GM15510 (cell line): ENCODE data around the gene RESF1.

Experiments used
- POLR2A ChIP-seq: IDR thresholded peaks from 3 replicates; pipeline ENCODE4 v1.6.1; 2011; ENCODE audit warnings: borderline replicate concordance; ENCODE audit not compliant: insufficient read length; ENCODE audit errors: extremely low read depth

Gene RESF1, protein sequence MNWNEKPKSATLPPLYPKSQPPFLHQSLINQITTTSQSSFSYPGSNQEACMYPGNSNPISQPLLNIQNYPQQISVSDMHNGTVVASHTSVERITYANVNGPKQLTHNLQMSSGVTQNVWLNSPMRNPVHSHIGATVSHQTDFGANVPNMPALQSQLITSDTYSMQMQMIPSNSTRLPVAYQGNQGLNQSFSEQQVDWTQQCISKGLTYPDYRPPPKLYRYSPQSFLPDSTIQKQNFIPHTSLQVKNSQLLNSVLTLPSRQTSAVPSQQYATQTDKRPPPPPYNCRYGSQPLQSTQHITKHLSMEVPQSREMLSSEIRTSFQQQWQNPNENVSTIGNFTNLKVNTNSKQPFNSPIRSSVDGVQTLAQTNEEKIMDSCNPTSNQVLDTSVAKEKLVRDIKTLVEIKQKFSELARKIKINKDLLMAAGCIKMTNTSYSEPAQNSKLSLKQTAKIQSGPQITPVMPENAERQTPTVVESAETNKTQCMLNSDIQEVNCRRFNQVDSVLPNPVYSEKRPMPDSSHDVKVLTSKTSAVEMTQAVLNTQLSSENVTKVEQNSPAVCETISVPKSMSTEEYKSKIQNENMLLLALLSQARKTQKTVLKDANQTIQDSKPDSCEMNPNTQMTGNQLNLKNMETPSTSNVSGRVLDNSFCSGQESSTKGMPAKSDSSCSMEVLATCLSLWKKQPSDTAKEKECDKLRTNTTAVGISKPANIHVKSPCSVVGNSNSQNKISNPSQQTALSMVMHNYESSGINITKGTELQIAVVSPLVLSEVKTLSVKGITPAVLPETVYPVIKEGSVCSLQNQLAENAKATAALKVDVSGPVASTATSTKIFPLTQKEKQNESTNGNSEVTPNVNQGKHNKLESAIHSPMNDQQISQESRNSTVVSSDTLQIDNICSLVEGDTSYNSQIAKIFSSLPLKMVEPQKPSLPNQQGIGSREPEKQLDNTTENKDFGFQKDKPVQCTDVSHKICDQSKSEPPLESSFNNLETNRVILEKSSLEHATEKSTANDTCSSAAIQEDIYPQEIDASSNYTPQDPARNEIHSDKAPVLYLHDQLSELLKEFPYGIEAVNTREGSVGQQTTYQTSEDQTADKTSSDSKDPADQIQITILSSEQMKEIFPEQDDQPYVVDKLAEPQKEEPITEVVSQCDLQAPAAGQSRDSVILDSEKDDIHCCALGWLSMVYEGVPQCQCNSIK (N-terminal part only)

DNA sequence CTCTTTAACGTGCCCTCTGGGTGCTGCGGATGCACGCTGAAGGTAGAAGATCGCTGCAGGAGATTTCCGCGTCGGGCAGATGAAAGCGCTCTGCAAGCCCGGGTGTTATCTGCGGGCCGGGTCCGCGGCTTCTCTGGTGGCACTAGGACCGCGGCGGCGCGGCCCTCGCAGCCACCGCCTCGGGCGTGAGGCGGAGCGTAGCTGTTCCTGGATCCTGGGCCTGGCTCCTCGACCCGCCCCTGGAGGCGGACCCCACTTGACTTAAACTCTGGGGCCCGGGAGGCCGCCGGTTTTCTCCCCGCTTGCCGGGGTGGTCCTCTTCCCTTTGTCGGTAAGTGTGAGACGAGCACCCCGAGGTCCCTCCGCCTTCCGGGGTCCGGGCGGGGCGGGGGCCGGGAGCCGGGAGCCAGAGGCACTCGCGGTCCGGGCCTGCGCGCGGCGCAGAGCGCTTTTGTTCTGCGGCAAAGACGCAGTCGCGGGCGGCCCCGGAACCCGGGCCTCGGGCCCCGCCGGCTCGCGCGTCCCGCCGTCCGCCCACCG is at the start of gene RESF1:
TSS of gene RESF1 (plus strand) at position 255 of the 540 bp plus-strand sequence. CDS start 21,541 bp downstream, outside the sequence.
- peak; percentile 90 for TF ChIP-seq POLR2A

DNA sequence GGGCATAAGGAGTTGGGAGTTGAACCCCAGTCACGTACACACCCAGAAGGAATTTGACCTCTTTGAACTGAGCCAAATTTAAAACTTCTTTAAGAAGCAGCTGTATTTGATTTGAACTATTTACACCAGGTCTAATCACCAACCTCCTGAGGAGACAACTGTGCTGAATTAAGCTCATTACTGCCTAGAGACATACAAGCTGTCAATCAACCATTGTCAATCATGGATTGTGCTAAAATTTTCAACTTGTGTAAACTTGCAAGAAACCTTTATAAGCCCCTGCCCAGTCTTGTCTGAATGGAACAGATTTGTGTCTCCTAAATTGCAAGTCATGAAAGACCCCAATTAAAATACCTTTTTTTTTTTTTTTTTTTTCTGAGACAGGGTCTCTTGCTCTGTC is 44.3 kb upstream of the RESF1 start:
- no peak for TF ChIP-seq POLR2A

DNA sequence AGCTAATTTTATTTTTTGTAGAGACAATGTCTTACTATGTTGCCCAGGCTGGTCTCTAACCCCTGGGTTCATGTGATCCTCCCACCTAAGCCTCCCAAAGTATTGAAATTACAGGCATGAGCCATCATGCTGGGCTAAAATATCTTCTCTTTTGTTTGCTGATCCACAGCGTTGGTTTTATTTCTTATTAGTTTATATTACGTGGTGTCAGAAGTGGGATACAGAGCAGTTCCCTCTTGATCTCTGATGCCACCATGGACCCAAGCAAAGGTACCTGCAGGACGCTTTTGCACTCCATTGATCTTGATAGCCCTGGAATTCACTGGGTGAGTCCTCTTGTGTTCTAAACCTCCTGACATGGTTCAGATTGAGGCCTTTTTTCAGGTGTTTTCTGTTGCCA is 43.8 kb upstream of the RESF1 start:
- TF ChIP-seq POLR2A = no peak

DNA sequence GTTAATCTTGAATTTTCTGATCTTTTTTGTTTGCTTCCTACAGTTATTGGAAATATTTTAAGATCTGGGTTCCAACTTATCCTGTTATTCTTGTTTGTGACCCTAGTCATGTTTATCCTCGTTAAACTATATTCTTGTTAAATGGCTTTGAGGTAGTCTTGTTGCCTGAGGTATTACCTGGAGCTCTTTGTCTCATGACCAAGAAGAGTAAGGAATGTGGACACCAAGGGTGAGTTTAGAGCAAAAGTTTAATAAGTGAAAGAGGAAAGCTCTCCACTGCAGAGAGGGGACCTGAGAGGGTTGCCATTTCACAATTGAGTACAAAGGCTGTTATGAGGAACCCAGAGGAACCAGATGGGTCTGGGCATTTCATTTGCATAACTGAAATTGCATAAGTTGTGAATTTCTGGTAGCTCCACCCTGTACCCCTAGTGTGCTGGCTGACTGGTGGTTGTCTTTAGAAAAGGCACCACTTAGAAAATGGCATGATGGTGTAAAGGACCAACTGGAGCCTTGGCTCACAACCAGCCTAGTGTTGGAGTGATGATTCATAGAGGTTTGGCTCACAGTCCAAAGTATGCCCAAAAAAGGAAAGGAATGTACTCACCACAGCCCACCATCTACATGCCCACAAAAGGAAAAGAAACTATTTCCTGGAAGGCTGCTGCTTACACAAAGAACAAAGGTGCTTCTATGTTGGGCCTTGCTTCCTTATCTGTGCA is 36.7 kb upstream of the RESF1 start:
- TF ChIP-seq POLR2A = no peak

DNA sequence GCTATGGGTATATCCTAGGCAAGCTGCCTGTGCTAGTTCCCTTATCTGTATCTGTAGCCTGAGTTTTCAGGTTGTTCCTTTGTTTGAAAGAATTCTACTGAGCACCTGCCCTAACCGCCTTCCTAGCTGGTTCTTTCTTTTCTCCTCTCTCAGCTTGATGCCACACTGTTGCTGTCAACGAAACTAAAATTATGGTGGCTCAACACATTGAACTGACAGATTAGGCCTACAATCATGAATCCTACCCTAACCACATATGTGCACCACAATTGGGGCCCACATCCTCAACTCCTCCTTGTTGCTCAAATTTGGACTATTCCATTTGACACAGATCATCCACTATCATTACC is 36.2 kb upstream of the RESF1 start:
- TF ChIP-seq POLR2A = no peak

DNA sequence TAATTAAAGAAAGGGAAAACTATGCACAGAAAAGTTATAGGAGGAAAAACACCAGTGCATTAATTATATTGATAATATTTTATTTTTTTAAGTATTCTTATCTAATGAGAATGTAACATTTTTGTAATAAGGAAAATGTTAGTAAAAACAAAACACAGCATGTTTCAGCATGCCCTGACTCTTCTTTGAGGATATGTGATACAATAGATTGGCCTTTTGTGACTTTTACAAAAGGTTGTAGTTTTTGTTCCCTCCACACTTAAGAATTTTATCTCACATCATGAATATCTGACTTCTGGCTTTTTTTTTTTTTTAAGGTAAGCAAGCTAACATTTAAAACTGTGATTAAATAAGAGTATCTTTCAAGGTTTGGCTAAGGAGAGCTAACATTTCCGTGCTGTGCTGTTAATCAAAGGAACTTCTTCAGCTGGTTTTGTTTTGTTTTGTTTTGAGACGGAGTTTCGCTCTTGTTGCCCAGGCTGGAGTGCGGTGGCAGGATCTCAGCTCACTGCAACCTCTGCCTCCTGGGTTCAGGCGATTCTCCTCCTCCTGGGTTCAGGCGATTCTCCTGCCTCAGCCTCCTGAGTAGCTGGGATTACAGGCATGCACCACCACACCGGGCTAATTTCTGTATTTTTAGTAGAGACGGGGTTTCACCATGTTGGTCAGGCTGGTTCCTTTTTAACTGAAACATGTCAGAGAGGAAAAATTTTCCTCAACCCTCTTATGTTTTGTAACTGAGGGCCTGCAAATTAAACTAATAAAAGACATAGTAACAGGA is 30.8 kb upstream of the RESF1 start:
- TF ChIP-seq POLR2A = no peak

DNA sequence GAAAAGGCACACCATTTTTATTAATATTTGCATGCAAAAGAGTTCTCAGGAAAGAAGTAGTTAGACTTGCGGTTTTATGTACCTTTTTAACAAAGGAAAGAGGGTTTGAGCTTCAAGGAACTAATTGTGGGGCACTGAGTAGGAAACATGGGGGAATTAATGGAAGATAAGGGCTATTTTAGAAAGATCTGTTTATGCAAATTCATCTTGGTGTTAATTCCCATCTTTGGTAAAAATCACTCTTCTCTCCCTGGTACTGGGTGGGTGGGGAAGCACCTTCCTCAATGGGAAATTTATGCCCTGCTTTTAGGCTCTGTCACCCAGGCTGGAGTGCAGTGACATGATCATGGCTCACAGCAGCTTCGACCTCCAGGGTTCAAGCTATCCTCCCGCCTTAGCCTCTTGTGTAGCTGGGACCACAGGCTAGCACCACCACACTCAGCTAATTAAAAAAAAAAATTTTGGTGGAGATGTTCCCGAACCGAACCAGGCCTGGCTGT is 30.1 kb upstream of the RESF1 start:
- no peak for TF ChIP-seq POLR2A

DNA sequence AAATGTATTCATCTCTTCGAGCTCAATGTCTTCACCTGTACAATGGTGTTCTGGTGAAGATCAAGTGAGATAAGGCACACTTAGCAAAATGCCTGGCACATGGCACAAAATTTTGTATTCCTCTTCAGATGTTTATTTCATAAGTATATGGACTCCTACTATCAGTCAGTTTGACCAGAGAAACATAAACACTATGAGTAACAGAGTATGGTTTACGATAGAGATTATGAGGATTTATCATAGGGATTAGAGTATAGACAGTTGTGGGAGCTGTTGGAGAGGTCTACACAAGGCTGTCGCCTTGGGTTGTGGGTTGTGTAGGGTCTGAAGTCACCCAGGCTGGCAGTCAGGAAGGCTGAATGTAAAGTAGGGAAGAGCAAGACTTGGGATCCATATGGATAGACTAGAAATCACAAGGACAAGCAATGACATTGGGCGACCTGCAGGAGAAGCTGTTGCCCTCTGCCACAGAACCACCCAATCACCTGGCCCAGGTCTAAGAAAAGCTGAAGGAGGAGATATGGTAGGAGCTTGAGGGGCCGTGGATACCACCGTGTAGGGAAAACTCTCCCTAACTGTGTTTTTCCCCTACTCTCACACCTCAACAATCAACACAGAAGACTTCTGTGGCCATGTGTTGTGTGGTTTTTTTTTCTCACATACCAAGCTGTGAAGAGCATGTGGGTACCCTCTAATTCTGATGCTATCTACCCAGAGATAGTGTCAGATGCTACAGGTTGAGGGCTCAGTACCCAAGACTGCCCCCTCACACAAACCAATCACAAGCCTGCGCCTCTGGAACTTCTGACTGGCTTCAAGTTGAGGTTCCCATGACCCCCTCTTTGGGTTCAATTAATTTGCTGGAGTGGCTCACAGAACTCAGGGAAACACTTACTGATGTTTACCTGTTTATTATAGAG is 27.2 kb upstream of the RESF1 start:
- no peak for TF ChIP-seq POLR2A

DNA sequence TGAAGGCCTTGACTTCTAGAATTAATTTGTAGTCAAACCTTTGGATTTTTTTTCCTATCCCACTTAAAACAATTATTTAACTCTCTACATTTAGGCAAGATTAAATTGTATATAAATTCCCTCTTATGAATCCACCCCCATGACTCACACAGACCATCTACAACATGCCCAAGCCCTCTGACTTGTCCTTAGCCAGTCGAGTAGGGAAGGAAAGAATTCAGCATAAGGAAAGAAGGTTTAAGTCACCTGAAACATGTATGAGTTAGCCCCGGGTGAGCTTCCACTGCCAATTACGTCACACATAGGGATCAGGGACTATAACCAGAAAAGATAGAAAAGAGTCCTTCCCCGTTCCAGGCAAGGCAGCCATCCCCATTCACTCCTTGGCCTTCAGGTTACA is 14.9 kb upstream of the RESF1 start:
- TF ChIP-seq POLR2A = no peak

DNA sequence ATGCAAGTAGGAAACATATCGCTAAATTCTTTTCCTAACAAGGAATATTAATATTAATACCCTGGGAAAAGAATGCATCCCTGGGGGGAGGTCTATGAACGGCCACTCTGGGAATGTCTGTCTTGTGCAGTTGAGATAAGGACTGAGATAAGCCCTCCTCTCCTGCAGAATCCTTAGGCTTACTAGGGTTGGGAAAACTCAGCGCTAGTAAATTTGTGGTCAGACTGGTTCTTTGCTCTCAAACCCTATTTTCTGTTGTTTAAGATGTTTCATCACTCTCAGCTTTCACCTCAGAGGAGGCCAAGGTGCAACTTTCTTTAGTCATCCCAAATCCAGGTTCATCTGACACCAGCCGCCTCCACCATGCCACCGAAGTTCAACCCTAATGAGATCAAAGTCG is 11.2 kb upstream of the RESF1 start:
- no peak for TF ChIP-seq POLR2A

DNA sequence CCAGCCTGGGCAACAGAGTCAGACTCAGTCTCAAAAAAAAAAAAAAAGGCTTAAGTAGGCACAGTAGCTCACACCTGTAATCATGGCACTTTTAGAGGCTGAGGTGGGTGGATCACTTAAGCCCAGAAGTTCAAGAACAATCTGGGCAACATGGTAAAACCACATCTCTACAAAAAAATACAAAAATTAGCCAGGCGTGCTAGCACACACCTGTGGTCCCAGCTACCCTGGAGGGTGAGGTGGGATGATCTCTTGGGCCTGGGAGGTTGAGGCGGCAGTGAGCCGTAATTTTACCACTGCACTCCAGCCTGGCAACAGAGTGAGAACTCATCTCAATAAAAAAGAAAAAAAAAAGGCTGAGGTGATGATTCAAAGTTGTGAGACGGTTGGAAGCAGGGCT is 9.1 kb upstream of the RESF1 start:
- no peak for TF ChIP-seq POLR2A

DNA sequence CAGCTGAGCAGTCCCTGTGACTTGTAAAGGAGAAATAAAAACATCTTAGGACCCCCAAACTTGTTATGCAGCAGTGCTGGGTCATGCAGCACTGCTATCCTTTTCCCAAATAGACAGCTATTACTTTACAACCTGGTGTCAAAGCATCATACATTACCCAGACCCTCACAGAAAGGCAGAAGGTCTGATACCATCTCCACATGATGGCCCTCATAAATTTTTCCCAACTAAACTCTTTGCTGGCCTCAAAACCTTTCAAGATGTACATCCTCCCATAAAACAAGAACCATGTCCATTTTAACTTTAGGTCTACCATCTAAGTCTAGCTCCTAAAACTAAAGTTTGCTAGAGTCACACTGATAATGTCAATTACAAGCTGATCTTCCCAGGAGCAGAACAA is 8.7 kb upstream of the RESF1 start:
- TF ChIP-seq POLR2A = no peak
